GM21723 (cell line): ENCODE data around the gene PCDH17.

Experiments
- ATAC-seq: cut with Tn5 transposase; IDR thresholded peaks from one replicate; pipeline ENCODE4 v1.9.1; 2021; ENCODE audit warnings: mild to moderate bottlenecking, moderate library complexity; ENCODE audit not compliant: unreplicated experiment

Gene PCDH17

GRCh38 chr13:57635541-57636085 is 4.1 kb downstream of the PCDH17 start:
- ATAC-seq, result no peak

GRCh38 chr13:57636816-57637215 is 5.3 kb downstream of the PCDH17 start:
- no peak for ATAC-seq

- no peak for ATAC-seq
These were observed 6.0 kb downstream of the PCDH17 start for GRCh38 chr13:57637515-57637914.

GRCh38 chr13:57638186-57638890 is 6.8 kb downstream of the PCDH17 start:
- ATAC-seq, result no peak

DNA sequence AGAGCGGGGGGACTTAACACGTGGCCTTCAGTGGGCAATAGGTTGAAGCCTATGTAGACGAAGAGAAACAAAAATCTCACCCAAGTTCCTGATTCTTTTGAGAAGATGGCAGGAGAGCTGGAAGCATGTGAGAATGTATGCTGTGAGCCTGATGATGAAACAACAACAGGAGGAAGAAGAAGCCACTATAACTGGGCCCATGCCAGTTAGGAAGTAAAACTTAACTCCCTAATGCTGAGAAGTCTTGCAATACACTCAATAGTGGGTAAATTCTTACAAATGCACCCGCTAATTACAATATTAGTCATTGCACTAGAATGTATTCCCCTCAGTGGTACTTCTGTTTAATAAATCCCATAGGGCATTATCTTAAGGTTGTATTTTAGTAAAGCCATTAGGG is 9.1 kb downstream of the PCDH17 start:
- ATAC-seq, result no peak

DNA sequence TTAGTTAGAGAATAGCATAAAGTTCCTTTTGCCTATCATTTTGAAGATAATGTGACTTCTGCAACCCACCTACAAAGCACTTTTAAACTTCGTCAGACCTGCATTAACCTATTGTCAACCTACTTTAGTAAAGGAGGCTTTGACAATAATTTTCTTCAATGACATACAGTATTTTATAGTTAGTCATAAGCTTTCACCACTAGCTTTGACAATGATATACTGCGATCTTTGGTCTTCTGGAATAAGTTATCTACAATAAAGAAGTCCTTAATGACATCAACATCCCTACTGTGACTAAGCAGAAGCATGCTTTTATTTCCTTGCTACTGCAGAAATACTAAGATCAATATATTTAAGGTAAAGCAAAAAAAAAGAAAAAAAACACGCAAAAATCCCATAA is 9.5 kb downstream of the PCDH17 start:
- ATAC-seq, result no peak

DNA sequence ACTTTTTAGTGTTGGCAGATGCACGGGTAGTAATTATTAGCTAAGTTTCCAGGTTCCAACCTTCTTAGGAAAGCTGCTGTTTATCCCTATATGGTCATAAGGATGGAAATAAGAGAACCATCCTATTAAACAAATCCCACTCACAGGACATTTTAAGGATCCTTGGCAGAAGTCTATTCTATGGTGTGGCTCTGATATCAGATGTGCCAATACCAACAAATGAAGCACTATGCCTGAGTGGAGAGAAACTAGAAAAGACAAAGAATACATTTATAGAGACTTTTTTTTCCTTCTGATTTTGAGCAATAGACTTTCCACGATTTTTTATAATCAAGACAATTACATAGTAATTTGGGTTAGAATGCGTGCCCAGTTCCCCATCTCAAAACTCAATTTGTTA is 12.6 kb downstream of the PCDH17 start:
- ATAC-seq, result no peak

GRCh38 chr13:57653229-57653989 is 21.9 kb downstream of the PCDH17 start:
- ATAC-seq, result no peak

GRCh38 chr13:57665481-57665880 is 33.9 kb downstream of the PCDH17 start:
- no peak for ATAC-seq

- ATAC-seq, result no peak
These were observed 34.8 kb downstream of the PCDH17 start for GRCh38 chr13:57666131-57666953.

GRCh38 chr13:57672168-57672567 is 40.6 kb downstream of the PCDH17 start:
- no peak for ATAC-seq

DNA sequence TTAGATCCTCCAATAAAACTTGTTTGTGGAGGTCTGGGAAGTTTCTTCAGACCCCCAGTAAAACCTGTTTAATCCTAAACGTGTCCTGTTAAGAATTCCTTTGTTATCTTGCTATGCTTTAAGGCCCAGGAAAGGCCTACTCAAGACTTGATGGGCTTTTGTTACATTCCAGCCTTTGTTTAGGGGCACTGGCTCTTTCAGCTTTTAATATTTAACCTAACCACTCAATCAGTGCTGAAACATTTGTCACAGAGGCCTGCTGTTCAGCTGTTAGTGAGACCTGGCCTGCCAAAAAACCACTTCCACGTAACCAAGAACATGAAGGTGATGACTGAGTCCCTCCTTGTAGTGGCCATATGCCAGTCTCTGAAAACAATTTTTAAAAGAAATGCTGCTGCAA is 41.7 kb downstream of the PCDH17 start:
- ATAC-seq, result no peak

GRCh38 chr13:57675526-57675925 is 44.0 kb downstream of the PCDH17 start:
- ATAC-seq, result no peak

DNA sequence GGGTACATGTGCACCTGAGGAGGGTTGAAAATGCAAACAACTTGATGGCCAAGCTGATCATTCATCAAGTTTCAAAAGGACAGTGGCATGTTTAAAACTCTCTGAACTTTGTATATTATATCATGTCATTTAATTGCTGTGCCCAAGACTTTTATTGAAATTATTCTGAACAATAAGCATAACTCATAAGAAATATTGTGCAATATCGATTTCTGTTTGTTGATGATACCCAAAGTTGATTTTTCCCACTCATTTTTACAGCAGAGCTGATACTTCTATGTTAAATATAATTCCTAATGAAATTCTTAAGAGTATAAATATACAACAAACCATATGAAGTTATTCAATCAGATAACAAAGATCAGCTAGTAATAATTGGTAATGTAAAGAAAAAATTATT is 49.1 kb downstream of the PCDH17 start:
- ATAC-seq, result no peak

DNA sequence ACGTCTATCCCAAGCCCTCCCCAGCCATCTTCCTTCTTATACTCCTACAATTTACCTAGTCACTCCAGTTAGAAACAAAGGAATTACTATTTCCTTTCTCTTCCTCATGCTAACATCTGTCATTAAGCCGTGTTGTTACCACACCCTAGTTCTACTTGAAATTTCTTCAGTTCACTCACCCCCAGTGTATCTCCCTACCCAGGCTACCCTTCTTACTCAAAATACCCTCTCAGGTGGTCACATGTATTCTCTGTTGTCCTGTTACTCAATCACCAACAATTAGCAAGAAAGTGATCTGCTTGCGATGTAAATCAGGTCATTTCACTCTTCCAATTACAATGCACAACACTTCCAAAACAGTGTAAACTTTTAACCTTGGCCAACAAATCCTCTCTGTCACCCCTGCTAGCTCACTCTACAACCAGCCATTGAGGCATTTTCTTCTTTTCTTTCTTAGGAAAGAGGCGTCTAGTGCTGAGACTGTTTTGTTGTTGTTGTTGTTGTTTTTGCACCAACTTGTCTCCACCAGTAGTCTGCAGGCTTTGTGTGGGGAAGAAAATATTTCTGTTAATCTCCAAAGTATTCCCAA is 50.7 kb downstream of the PCDH17 start:
- ATAC-seq, result no peak

- ATAC-seq, result no peak
These were observed 67.3 kb downstream of the PCDH17 start for GRCh38 chr13:57698851-57699250.

- ATAC-seq, result no peak
These were observed 72.5 kb downstream of the PCDH17 start for GRCh38 chr13:57704031-57704430.

DNA sequence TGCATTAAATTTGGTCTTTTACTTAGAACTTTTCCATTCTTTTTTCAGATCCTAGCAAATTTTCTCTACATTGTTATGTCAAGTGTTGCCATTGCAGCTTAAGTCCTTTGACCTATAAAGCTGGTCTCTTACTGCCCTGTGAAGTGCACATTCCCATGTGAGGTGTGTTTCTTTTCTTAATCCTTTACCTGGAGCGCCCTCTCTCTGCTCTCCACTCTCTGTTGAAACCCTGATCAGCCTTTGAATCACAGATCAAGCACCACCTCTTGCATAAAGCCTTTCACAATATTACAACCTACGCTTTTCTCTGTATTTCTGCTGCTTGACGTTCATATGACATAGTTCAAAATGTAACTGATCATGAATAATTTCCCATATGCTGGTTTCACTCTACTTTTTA is 84.8 kb downstream of the PCDH17 start:
- no peak for ATAC-seq

DNA sequence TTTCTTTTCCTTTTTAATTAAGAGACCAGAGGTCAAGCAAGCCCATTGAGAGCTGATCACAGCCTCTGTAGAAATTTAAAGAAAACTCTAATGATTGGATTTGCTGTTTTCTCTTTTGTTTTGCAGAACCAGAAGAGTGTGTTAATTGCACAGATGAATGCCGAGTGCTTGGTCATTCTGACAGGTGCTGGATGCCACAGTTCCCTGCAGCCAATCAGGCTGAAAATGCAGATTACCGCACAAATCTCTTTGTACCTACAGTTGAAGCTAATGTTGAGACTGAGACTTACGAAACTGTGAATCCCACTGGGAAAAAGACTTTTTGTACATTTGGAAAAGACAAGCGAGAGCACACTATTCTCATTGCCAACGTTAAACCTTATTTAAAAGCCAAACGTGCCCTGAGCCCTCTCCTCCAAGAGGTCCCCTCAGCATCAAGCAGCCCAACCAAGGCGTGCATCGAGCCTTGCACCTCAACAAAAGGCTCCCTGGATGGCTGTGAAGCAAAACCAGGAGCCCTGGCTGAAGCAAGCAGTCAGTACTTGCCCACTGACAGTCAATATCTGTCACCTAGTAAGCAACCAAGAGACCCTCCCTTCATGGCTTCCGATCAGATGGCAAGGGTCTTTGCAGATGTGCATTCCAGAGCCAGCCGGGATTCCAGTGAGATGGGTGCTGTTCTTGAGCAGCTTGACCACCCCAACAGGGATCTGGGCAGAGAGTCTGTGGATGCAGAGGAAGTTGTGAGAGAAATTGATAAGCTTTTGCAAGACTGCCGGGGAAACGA is 93.1 kb downstream of the PCDH17 start:
- ATAC-seq, result no peak

- ATAC-seq, result no peak
These were observed 93.9 kb downstream of the PCDH17 start for GRCh38 chr13:57725480-57725879.
